Transverse colon (tissue), 4 donors: ENCODE data around the gene F8A3.

Experiments
- CTCF ChIP-seq, 5 experiments: fragments of 200-600 bp in 3 of 5; fragments of 450-650 bp in 2 of 5; sonication (generic) in 3 of 5; IDR thresholded peaks; 1 replicate in 2 of 5; 2 replicates in 3 of 5; pipeline ENCODE4 v1.5.1; 2016 to 2017; ENCODE audit warnings: antibody characterized with exemption in 5 of 5, inconsistent platforms in 3 of 5, mild to moderate bottlenecking in 2 of 5, moderate library complexity in 1 of 5
- POLR2A ChIP-seq: fragments of 450-650 bp; IDR thresholded peaks from one replicate; pipeline ENCODE4 v1.6.1; 2016; ENCODE audit warnings: antibody characterized with exemption, mild to moderate bottlenecking, moderate library complexity
- POLR2AphosphoS5 ChIP-seq, 3 donors: sonication (generic); formaldehyde crosslinking; IDR thresholded peaks; one replicate each; pipeline ENCODE4 v1.6.1; 2016; ENCODE audit warnings: antibody characterized with exemption in 3 of 3

- TF ChIP-seq CTCF (IDR thresholded peaks at IDR 0.05), result no peak
- no peak for TF ChIP-seq POLR2A
- TF ChIP-seq POLR2AphosphoS5 (IDR thresholded peaks at IDR 0.05), result no peak
These were observed 17.3 kb downstream of the F8A3 start for GRCh38 chrX:155441097-155441496.
